HCT116 (cell line): Measurements from ENCODE around the gene VGLL2. TPM values are rescaled to one million over a fixed set of nuclear protein-coding genes. Genes with fewer than 3 reads are reported as not detected.

Source experiments
- ATAC-seq: fragments of 200-7000 bp; cut with Tn5 transposase; 2 replicates; pipeline ENCODE4 v1.9.1; 2020; ENCODE audit warnings: mild to moderate bottlenecking, moderate library complexity
- BruUV-seq: library from RNA; stranded (reverse); fragments of 400-500 nt; replicated peaks from 2 replicates; lab custom pipeline; 2021; lab: Mats Ljungman, UMichigan
- CTCF ChIA-PET: fragments of 300-600 bp; sonication (Branson Sonifier 250); formaldehyde crosslinking; loops from one replicate; lab custom pipeline; 2021; ENCODE audit warnings: antibody characterized with exemption; lab: Charles Lee
- POLR2A ChIA-PET: fragments of 300-600, 350-600 bp; sonication (Branson Sonifier 250); formaldehyde crosslinking; loops from one replicate; lab custom pipeline; 2021; ENCODE audit warnings: antibody characterized with exemption; lab: Charles Lee
- RAD21 ChIA-PET, 2 experiments: fragments of 300-600 bp; sonication (Branson Sonifier 250); formaldehyde crosslinking; loops; one replicate each; lab custom pipeline; 2023; ENCODE audit warnings: low total read pairs in 2 of 2; ENCODE audit not compliant: uncharacterized antibody in 2 of 2, unreplicated experiment in 2 of 2, low non-redundant PET in 1 of 2; lab: Charles Lee
- DNase-seq: peaks from one replicate; pipeline ENCODE4 v3.0.0-alpha.2; 2010; ENCODE audit warnings: low read depth, low spot score
- H2AFZ ChIP-seq: fragments of 200-600 bp; shearing (Covaris generic), sonication (generic); 2 replicates; pipeline ENCODE4 v1.6.1; 2017; ENCODE audit warnings: low read depth, mixed run types, mixed read lengths, antibody characterized with exemption, low read length; ENCODE audit not compliant: poor library complexity, severe bottlenecking
- H3K27ac ChIP-seq: 2 replicates; pipeline ENCODE4 v1.5.1; 2012; ENCODE audit warnings: low read depth, low read length
- H3K27me3 ChIP-seq: fragments of 200-600 bp; sonication (generic); 2 replicates; pipeline ENCODE4 v1.6.1; 2016; ENCODE audit warnings: mixed run types, low read length, mixed read lengths; ENCODE audit not compliant: insufficient read depth
- H3K36me3 ChIP-seq, 2 experiments: fragments of 200-500 bp in 1 of 2; fragments of 200-600 bp in 1 of 2; sonication (Bioruptor generic) in 1 of 2; sonication (generic) in 1 of 2; 2 replicates each; pipeline versions ENCODE4 v1.5.1 to v1.6.1; 2014 to 2016; ENCODE audit warnings: low read length in 2 of 2, inconsistent platforms in 1 of 2, mixed read lengths in 1 of 2, mixed run types in 1 of 2; ENCODE audit not compliant: insufficient read depth in 2 of 2, control insufficient read depth in 1 of 2
- H3K4me1 ChIP-seq, 2 experiments: fragments of 200-600 bp in 1 of 2; sonication (generic) in 1 of 2; 2 replicates each; pipeline versions ENCODE4 v1.5.1 to v1.6.1; 2012 to 2017; ENCODE audit warnings: low read length in 2 of 2, inconsistent platforms in 1 of 2, mild to moderate bottlenecking in 1 of 2, mixed read lengths in 1 of 2, mixed run types in 1 of 2, moderate library complexity in 1 of 2; ENCODE audit not compliant: insufficient read depth in 2 of 2, control insufficient read depth in 1 of 2
- H3K4me2 ChIP-seq: fragments of 200-600 bp; sonication (generic); 2 replicates; pipeline ENCODE4 v1.6.1; 2017; ENCODE audit warnings: mixed run types, low read length, mixed read lengths
- H3K4me3 ChIP-seq, 2 experiments: fragments of 200-600 bp in 1 of 2; sonication (generic) in 1 of 2; replicated peaks in 1 of 2; 2 replicates each; pipeline ENCODE4 v1.5.1; 2011 to 2016; ENCODE audit warnings: low read length in 2 of 2, control low read depth in 1 of 2, low read depth in 1 of 2, mild to moderate bottlenecking in 1 of 2, mixed read lengths in 1 of 2, mixed run types in 1 of 2
- H3K79me2 ChIP-seq: fragments of 200-600 bp; sonication (generic); 2 replicates; pipeline ENCODE4 v1.6.1; 2017; ENCODE audit warnings: mild to moderate bottlenecking, mixed run types, low read length, moderate library complexity, mixed read lengths; ENCODE audit not compliant: insufficient read depth
- H3K9ac ChIP-seq: fragments of 200-600 bp; sonication (generic); 2 replicates; pipeline ENCODE4 v1.6.1; 2016; ENCODE audit warnings: low read length, mixed read lengths
- H3K9me2 ChIP-seq: fragments of 200-600 bp; sonication (generic), shearing (Covaris generic); 2 replicates; pipeline ENCODE4 v1.6.1; 2017; ENCODE audit warnings: mixed run types, mild to moderate bottlenecking, moderate library complexity; ENCODE audit not compliant: insufficient read depth
- H3K9me3 ChIP-seq, 2 experiments: fragments of 200-500 bp in 1 of 2; fragments of 200-600 bp in 1 of 2; sonication (Bioruptor generic) in 1 of 2; sonication (generic) in 1 of 2; 2 replicates each; pipeline ENCODE4 v1.6.1; 2014 to 2017; ENCODE audit warnings: low read length in 2 of 2, mixed read lengths in 2 of 2, inconsistent platforms in 1 of 2, low read depth in 1 of 2, mild to moderate bottlenecking in 1 of 2, mixed run types in 1 of 2, moderate library complexity in 1 of 2; ENCODE audit not compliant: control insufficient read depth in 1 of 2, insufficient read depth in 1 of 2
- H4K20me1 ChIP-seq: fragments of 200-600 bp; sonication (generic), shearing (Covaris generic); 2 replicates; pipeline ENCODE4 v1.6.1; 2017; ENCODE audit warnings: mixed run types, mild to moderate bottlenecking, moderate library complexity; ENCODE audit not compliant: insufficient read depth
- CBX3 ChIP-seq: IDR thresholded peaks from 2 replicates; pipeline ENCODE4 v1.6.1; 2012; ENCODE audit warnings: low read depth
- CEBPB ChIP-seq: IDR thresholded peaks from 2 replicates; pipeline ENCODE4 v1.6.1; 2012; ENCODE audit warnings: low read depth
- EGR1 ChIP-seq: IDR thresholded peaks from 2 replicates; pipeline ENCODE4 v1.6.1; 2012; ENCODE audit warnings: low read depth
- EZH2 ChIP-seq: fragments of 200-600 bp; sonication (generic); IDR thresholded peaks from 2 replicates; pipeline ENCODE4 v1.6.1; 2017; ENCODE audit warnings: antibody characterized with exemption, mixed run types
- EZH2phosphoT487 ChIP-seq: fragments of 200-600 bp; IDR thresholded peaks from 2 replicates; pipeline ENCODE4 v1.6.1; 2018; ENCODE audit warnings: antibody characterized with exemption, borderline replicate concordance
- FOSL1 ChIP-seq: IDR thresholded peaks from 2 replicates; pipeline ENCODE4 v1.6.1; 2012; ENCODE audit warnings: low read depth
- JUND ChIP-seq: IDR thresholded peaks from 2 replicates; pipeline ENCODE4 v1.6.1; 2012
- POLR2AphosphoS5 ChIP-seq: IDR thresholded peaks from 2 replicates; pipeline ENCODE4 v1.6.1; 2011; ENCODE audit warnings: mild to moderate bottlenecking, low read depth, low read length, moderate library complexity
- RAD21 ChIP-seq: IDR thresholded peaks from 2 replicates; pipeline ENCODE4 v1.6.1; 2012; ENCODE audit warnings: low read depth, mild to moderate bottlenecking
- SRF ChIP-seq: IDR thresholded peaks from 2 replicates; pipeline ENCODE4 v1.6.1; 2012; ENCODE audit warnings: low read depth
- YY1 ChIP-seq: IDR thresholded peaks from 2 replicates; pipeline ENCODE4 v1.6.1; 2011; ENCODE audit warnings: low read length, low read depth, moderate library complexity, mild to moderate bottlenecking; ENCODE audit not compliant: insufficient replicate concordance; ENCODE audit errors: extremely low read depth
- intact Hi-C: fragments of 100-400 bp; cut with micrococcal nuclease; formaldehyde crosslinking; loops from 2 replicates; pipeline ENCODE4 v1.10.0; 2022
- total RNA-seq: library from RNA; stranded (reverse); gene quantifications from one replicate; pipeline ENCODE4 v1.2.1, GENCODE V29; 2021; ENCODE audit not compliant: unreplicated experiment
- TF ChIP-seq, protein P1 (sequence below), 3 experiments: fragments of 200-600 bp in 1 of 3; sonication (generic) in 1 of 3; IDR thresholded peaks in 2 of 3; conservative IDR thresholded peaks in 1 of 3; 2 replicates each; pipeline ENCODE4 v1.5.1; 2012 to 2017; ENCODE audit warnings: low read depth in 2 of 3, low read length in 2 of 3, antibody characterized with exemption in 1 of 3, borderline replicate concordance in 1 of 3, control low read depth in 1 of 3, mild to moderate bottlenecking in 1 of 3, mixed read lengths in 1 of 3, mixed run types in 1 of 3, moderate library complexity in 1 of 3; ENCODE audit not compliant: insufficient read depth in 1 of 3
- TF ChIP-seq, protein P2 (sequence below): IDR thresholded peaks from 2 replicates; pipeline ENCODE4 v1.6.1; 2012; ENCODE audit warnings: low read depth
- TF ChIP-seq, protein P3 (sequence below): IDR thresholded peaks from 2 replicates; pipeline ENCODE4 v1.6.1; 2012

Gene VGLL2
- total RNA-seq, 1 experiment from 2014 or later = not detected

DNA sequence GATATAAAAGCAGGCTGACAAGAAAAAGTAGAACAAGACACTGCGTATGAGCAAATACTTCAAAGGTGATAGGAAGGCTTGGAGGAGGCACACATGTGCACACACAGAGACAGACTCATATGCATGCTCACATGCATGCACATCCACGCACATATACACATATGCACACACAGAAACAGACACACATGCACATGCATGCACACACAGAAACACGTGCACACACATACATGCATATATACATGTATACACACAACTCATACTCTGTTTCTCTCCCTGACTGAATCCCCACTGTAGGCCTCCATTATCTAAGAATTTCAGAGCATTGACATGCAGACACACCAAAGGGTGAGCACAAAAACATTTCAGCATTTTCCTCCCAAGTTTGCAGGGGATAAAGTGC is 43.7 kb downstream of the VGLL2 start:
- TF ChIP-seq, protein P1, sequence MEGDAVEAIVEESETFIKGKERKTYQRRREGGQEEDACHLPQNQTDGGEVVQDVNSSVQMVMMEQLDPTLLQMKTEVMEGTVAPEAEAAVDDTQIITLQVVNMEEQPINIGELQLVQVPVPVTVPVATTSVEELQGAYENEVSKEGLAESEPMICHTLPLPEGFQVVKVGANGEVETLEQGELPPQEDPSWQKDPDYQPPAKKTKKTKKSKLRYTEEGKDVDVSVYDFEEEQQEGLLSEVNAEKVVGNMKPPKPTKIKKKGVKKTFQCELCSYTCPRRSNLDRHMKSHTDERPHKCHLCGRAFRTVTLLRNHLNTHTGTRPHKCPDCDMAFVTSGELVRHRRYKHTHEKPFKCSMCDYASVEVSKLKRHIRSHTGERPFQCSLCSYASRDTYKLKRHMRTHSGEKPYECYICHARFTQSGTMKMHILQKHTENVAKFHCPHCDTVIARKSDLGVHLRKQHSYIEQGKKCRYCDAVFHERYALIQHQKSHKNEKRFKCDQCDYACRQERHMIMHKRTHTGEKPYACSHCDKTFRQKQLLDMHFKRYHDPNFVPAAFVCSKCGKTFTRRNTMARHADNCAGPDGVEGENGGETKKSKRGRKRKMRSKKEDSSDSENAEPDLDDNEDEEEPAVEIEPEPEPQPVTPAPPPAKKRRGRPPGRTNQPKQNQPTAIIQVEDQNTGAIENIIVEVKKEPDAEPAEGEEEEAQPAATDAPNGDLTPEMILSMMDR (IDR thresholded peaks at IDR 0.05 in 2 of 3, conservative IDR thresholded peaks at IDR 0.05 in 1 of 3; ENCODE audit: borderline replicate concordance in 1 of 3, insufficient read depth in 1 of 3, low read depth in 2 of 3, low read length in 2 of 3) = no peak
- TF ChIP-seq EZH2phosphoT487 = no peak
- TF ChIP-seq SRF = no peak
- TF ChIP-seq CBX3 = no peak
- CTCF ChIA-PET = no interaction called here

DNA sequence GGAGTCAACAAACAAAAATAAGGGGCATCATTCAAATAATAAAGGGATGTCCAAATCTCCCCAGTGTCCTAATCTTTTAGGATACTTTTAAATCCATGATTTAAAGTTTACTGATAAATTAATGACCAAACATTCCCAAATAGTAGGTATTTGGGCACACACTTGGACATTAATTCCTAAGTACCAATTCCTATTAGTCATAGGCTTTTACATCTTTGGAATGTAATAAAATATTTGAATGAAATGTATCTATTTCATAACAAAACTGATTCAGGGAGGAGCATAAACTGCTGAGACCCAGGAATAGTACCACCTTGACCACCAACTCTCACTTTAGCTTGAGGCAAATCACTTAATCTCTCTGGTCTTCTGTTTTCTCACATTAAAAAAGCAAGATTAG is 44.3 kb downstream of the VGLL2 start:
- no peaks in the 10 kb centered on the region for H3K4me1 ChIP-seq
- H3K4me3 ChIP-seq = no peak overlapping the region
- intact Hi-C loops = loop anchor here (10.0 kb wide), 1 partner anchor 425 kb away; no protein-coding TSS in a partner anchor
- ATAC-seq (no peak), DNase-seq (no peak)
- no peak overlapping the region for H3K4me2 ChIP-seq
- no peak overlapping the region for H3K9ac ChIP-seq
- no peaks in the 10 kb centered on the region for H3K9me2 ChIP-seq
- no peaks in the 10 kb centered on the region for H3K79me2 ChIP-seq
- no peaks in the 10 kb centered on the region for H3K9me3 ChIP-seq
- H4K20me1 ChIP-seq = no peaks in the 10 kb centered on the region
- H2AFZ ChIP-seq = no peak overlapping the region
- no TSS peak for BruUV-seq
- TF ChIP-seq FOSL1 (no peak), POLR2AphosphoS5 (no peak), CEBPB (no peak), JUND (no peak), EGR1 (no peak), RAD21 (no peak), YY1 (no peak), EZH2 (no peak), EZH2phosphoT487 (no peak)
- TF ChIP-seq, protein P2, sequence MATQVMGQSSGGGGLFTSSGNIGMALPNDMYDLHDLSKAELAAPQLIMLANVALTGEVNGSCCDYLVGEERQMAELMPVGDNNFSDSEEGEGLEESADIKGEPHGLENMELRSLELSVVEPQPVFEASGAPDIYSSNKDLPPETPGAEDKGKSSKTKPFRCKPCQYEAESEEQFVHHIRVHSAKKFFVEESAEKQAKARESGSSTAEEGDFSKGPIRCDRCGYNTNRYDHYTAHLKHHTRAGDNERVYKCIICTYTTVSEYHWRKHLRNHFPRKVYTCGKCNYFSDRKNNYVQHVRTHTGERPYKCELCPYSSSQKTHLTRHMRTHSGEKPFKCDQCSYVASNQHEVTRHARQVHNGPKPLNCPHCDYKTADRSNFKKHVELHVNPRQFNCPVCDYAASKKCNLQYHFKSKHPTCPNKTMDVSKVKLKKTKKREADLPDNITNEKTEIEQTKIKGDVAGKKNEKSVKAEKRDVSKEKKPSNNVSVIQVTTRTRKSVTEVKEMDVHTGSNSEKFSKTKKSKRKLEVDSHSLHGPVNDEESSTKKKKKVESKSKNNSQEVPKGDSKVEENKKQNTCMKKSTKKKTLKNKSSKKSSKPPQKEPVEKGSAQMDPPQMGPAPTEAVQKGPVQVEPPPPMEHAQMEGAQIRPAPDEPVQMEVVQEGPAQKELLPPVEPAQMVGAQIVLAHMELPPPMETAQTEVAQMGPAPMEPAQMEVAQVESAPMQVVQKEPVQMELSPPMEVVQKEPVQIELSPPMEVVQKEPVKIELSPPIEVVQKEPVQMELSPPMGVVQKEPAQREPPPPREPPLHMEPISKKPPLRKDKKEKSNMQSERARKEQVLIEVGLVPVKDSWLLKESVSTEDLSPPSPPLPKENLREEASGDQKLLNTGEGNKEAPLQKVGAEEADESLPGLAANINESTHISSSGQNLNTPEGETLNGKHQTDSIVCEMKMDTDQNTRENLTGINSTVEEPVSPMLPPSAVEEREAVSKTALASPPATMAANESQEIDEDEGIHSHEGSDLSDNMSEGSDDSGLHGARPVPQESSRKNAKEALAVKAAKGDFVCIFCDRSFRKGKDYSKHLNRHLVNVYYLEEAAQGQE = no peak
- TF ChIP-seq, protein P3, sequence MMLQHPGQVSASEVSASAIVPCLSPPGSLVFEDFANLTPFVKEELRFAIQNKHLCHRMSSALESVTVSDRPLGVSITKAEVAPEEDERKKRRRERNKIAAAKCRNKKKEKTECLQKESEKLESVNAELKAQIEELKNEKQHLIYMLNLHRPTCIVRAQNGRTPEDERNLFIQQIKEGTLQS = no peak
- TF ChIP-seq, all 23 proteins: peak for 0
- CTCF ChIA-PET = no interaction called here
- Histone ChIP-seq H3K27ac (no peak overlapping the region), H3K36me3 (no peaks in the 10 kb centered on the region), H3K27me3 (no peaks in the 10 kb centered on the region)
- RAD21 ChIA-PET = no interaction called here
- POLR2A ChIA-PET = no interaction called here

More for the DNA sequence above, 43.7 kb downstream of the VGLL2 start:
- ATAC-seq (no peak), DNase-seq (no peak)
- no peak overlapping the region for H3K4me3 ChIP-seq
- H3K79me2 ChIP-seq = no peaks in the 10 kb centered on the region
- no peak overlapping the region for H3K27ac ChIP-seq
- no peaks in the 10 kb centered on the region for H3K9me2 ChIP-seq
- ChIA-PET POLR2A (no interaction called here), RAD21 (no interaction called here)
- H3K4me2 ChIP-seq = no peak overlapping the region
- no peaks in the 10 kb centered on the region for H3K27me3 ChIP-seq
- no peaks in the 10 kb centered on the region for H4K20me1 ChIP-seq
- no peaks in the 10 kb centered on the region for H3K4me1 ChIP-seq
- no peak overlapping the region for H2AFZ ChIP-seq
- intact Hi-C loops = no loop called here
- BruUV-seq = no TSS peak
- H3K36me3 ChIP-seq = no peaks in the 10 kb centered on the region
- H3K9me3 ChIP-seq = no peaks in the 10 kb centered on the region
- H3K9ac ChIP-seq = no peak overlapping the region
